Tibial nerve (tissue), 3 donors: ENCODE measurements around the gene ANXA1.

ENCODE experiments used
- POLR2A ChIP-seq, 2 donors: fragments of 450-650 bp; IDR thresholded peaks; one replicate each; pipeline ENCODE4 v1.6.1; 2017; ENCODE audit warnings: antibody characterized with exemption in 2 of 2, mild to moderate bottlenecking in 2 of 2, moderate library complexity in 2 of 2
- TF ChIP-seq, protein P1 (sequence below), 5 experiments: fragments of 200-600 bp in 3 of 5; fragments of 450-650 bp in 2 of 5; sonication (generic) in 3 of 5; IDR thresholded peaks; one replicate each; pipeline ENCODE4 v1.5.1; 2016 to 2019; ENCODE audit warnings: antibody characterized with exemption in 5 of 5, mild to moderate bottlenecking in 3 of 5, moderate library complexity in 2 of 5

DNA sequence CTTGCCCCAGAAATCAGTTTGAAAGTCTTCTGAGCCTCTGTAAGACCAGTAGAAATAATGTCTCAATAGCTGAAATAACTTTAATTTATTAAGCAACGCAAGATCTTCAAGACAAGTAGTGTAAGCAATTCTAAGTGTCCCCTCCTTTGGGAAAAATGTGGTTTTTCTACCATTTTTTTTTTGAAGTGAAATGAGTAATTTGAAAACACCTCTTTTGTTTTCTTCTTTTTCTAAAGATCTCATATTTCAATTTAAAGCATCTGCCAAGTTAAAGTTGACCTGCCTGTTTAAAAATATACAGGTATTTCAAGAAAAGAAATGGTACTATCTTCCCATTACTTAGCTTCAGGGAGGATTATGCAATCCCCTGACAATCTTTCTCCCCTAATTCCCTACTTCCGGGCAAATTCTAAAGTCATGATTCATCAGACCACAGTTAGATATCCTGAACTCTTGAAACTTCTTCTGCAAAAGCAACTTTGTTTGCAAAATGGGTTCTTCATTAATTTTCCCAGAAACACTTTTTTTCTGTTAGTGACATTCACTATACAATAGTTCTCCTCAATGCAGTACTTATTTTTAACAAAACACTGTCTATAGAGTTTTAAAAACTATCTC, 7.8 kb upstream of the ANXA1 start:
- TF ChIP-seq, protein P1, sequence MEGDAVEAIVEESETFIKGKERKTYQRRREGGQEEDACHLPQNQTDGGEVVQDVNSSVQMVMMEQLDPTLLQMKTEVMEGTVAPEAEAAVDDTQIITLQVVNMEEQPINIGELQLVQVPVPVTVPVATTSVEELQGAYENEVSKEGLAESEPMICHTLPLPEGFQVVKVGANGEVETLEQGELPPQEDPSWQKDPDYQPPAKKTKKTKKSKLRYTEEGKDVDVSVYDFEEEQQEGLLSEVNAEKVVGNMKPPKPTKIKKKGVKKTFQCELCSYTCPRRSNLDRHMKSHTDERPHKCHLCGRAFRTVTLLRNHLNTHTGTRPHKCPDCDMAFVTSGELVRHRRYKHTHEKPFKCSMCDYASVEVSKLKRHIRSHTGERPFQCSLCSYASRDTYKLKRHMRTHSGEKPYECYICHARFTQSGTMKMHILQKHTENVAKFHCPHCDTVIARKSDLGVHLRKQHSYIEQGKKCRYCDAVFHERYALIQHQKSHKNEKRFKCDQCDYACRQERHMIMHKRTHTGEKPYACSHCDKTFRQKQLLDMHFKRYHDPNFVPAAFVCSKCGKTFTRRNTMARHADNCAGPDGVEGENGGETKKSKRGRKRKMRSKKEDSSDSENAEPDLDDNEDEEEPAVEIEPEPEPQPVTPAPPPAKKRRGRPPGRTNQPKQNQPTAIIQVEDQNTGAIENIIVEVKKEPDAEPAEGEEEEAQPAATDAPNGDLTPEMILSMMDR (IDR thresholded peaks at IDR 0.05): no peak
- TF ChIP-seq POLR2A (IDR thresholded peaks at IDR 0.05): no peak
